ENCODE results near the gene PSME4.

Gene PSME4

GRCh38 chr2:53989210-53989862 is 18.5 kb upstream of the PSME4 start:
- peak; percentile 41 for DNase-seq (ENCODE audit: low read depth)
- TF ChIP-seq CTCF (IDR thresholded peaks at IDR 0.05; ENCODE audit: insufficient read depth, low read depth, low read length, missing control alignments), result no peak
- H3K4me3 ChIP-seq (ENCODE audit: low read length), result no peak overlapping the region

GRCh38 chr2:53987336-53987921 is 16.6 kb upstream of the PSME4 start:
- H3K4me3 ChIP-seq (ENCODE audit: low read length), result no peak overlapping the region
- no peak for TF ChIP-seq CTCF (IDR thresholded peaks at IDR 0.05; ENCODE audit: insufficient read depth, low read depth, low read length, missing control alignments)
- peak; percentile 69 for DNase-seq (ENCODE audit: low read depth)

GRCh38 chr2:53985646-53986045 is 14.9 kb upstream of the PSME4 start:
- no peak for DNase-seq (ENCODE audit: low read depth)
- no peak overlapping the region for H3K4me3 ChIP-seq (ENCODE audit: low read length)
- TF ChIP-seq CTCF (IDR thresholded peaks at IDR 0.05; ENCODE audit: insufficient read depth, low read depth, low read length, missing control alignments), result no peak

DNA sequence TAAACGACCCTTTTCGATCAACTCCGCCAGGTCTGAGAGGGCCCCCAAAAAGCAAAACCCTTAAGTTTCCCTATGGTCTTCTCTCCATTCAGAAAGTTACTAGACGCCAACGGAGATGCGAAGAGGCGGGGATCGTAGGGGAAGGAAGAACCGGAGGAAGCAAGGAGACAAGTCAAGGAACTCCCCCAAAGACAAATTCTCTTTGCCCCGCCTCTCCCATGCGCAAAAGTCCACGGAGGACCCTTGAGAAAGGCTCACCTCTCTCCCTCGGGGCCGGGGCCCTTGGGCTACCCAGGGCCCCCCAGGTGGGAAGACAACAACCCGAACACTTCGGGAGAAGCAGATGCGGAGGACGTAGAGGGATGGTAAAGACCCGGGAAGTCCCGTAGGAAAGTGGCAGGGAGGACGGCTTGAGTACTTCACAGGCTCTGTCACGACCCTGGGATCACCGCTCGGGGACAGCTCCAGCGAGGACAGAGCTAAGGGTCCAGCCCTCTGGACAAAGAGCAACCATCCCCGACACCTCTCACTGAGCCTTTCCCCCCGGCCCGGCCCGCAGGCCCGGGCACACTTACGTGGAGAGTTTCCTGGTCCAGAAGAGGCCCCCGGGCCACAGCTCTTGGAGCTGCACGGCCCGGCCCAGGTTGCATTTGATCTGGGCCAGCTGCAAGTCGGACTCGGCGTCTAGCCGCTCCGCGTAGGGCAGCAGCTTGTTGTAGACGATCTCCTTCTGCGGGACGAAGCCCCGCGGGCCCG is 647 bp downstream of the PSME4 start:
- TF ChIP-seq CTCF (IDR thresholded peaks at IDR 0.05; ENCODE audit: insufficient read depth, low read depth, low read length, missing control alignments), result no peak
- peak; percentile 51 for DNase-seq (ENCODE audit: low read depth)
- peak overlapping the region; percentile 97 for H3K4me3 ChIP-seq (ENCODE audit: low read length)

DNA sequence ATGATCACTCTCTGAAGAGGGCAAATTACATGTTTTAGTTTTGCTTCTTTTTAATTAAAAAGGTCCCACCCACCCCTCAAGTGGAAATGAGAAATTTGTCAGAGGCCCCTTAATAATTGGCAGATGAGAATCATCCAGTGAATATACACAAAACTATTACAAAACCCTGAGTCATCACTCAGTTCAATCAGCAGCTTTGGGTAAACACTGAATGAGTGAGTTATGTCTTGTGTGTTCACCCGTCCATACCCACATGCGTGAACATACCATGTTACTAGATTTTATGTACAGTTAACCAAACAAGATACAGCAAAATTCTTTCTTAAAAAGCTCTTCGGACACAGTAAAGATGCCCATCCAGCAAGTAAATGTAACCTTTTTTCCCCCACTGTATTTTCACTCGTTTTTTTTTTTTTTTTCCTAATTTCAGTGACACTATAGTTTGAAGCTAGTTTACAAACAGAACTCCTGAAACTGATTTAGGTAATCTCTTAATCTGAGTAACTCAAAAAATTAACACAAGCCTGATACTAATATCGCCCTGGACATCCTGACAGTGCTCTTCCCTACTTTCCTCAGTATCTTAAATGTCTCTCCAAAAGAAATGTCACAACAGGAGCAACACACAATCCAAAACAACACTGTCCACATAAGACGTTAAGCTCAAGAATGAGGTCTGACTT is 1.4 kb downstream of the PSME4 start:
- peak; percentile 94 for DNase-seq (ENCODE audit: low read depth)
- peak overlapping the region; percentile 97 for H3K4me3 ChIP-seq (ENCODE audit: low read length)
- no peak for TF ChIP-seq CTCF (IDR thresholded peaks at IDR 0.05; ENCODE audit: insufficient read depth, low read depth, low read length, missing control alignments)

DNA sequence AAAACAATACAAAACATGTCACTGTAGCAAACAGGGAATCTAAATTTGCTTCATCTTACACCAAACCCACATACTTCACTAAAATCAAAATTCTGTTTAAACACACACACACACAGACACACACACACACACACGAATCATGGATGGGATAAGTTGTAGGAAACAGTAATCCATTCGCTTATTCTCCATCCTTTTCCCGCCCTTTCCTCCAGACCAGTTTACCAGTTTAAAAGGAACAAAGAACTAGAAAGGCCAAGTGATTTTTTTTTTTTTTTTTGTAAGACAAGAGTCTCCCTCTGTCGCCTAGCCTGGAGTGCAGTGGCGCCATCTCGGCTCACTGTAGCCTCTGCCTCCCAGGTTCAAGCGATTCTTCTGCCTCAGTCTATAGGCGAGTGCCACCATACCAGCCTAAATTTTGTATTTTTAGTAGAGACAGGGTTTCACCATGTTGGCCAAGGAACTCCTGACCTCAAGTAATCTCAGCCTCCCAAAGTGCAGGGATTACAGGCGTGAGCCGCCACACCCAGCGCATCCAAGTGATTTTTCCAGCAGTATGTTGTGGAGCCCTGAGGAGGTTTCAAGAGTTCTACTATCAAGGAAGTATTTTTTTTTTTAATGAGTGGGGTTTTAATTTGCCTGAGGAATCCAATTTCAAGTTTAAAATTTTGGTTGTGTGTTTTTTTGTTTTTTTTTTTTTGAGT is 5.7 kb downstream of the PSME4 start:
- no peak overlapping the region for H3K4me3 ChIP-seq (ENCODE audit: low read length)
- no peak for DNase-seq (ENCODE audit: low read depth)
- TF ChIP-seq CTCF (IDR thresholded peaks at IDR 0.05; ENCODE audit: insufficient read depth, low read depth, low read length, missing control alignments), result no peak
